ENCODE data around the gene ACOT2.

GRCh38 chr14:73567358-73567757 lies 1.7 kb upstream of the ACOT2 start:
- TF ChIP-seq CTCF (IDR thresholded peaks at IDR 0.05) (no peak), EP300 (IDR thresholded peaks at IDR 0.05; ENCODE audit: low read depth) (no peak), POLR2A (IDR thresholded peaks at IDR 0.05) (no peak)

All from transverse colon (tissue), 3 donors.